ENCODE measurements around the gene NEXMIF. TPM values are rescaled to one million over a fixed set of nuclear protein-coding genes. Genes with fewer than 3 reads are reported as not detected.

The NEXMIF gene
- total and polyA plus RNA-seq, 2 of the 8 experiments (the other 6 are each of a cell fraction or from before 2014, with no cell fraction given) = 0.18 to 0.73 TPM

GRCh38 chrX:74931214-74931613 lies 6.0 kb upstream of the NEXMIF start:
- TF ChIP-seq BACH1 (IDR thresholded peaks at IDR 0.05; ENCODE audit: low read length) (no peak), HDAC2 (IDR thresholded peaks at IDR 0.05; ENCODE audit: borderline replicate concordance in 1 of 2, low read depth in 2 of 2, low read length in 2 of 2) (no peak), TCF12 (IDR thresholded peaks at IDR 0.05; ENCODE audit: low read depth, low read length) (no peak), CTBP2 (IDR thresholded peaks at IDR 0.05; ENCODE audit: borderline replicate concordance, insufficient read depth, insufficient read length, low read length) (no peak), PHF8 (conservative IDR thresholded peaks at IDR 0.05; ENCODE audit: low read depth, low read length) (no peak), RBBP5 (IDR thresholded peaks at IDR 0.05; ENCODE audit: borderline replicate concordance, low read depth, low read length) (no peak), CBX8 (IDR thresholded peaks at IDR 0.05; ENCODE audit: borderline replicate concordance, low read depth, low read length) (no peak), SIX5 (IDR thresholded peaks at IDR 0.05; ENCODE audit: low read depth, low read length) (no peak), MAFK (IDR thresholded peaks at IDR 0.05; ENCODE audit: low read depth, low read length) (no peak), CHD1 (IDR thresholded peaks at IDR 0.05; ENCODE audit: low read depth, low read length) (no peak), ATF3 (IDR thresholded peaks at IDR 0.05; ENCODE audit: insufficient read depth, low read depth, low read length) (no peak), CEBPB (IDR thresholded peaks at IDR 0.05; ENCODE audit: low read depth, low read length) (no peak)
- TF ChIP-seq, protein P1, sequence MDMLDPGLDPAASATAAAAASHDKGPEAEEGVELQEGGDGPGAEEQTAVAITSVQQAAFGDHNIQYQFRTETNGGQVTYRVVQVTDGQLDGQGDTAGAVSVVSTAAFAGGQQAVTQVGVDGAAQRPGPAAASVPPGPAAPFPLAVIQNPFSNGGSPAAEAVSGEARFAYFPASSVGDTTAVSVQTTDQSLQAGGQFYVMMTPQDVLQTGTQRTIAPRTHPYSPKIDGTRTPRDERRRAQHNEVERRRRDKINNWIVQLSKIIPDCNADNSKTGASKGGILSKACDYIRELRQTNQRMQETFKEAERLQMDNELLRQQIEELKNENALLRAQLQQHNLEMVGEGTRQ (IDR thresholded peaks at IDR 0.05; ENCODE audit: low read length) = no peak
- ChIA-PET CTCF (ENCODE audit: partially characterized antibody) (no interaction called here), POLR2A (ENCODE audit: partially characterized antibody) (no interaction called here)
- Histone ChIP-seq H3K27me3 (replicated peaks in 1 of 4; ENCODE audit: control insufficient read depth in 3 of 4, extremely low read depth in 1 of 4, insufficient read depth in 3 of 4, low read length in 3 of 4) (peaks cover 0 to 4% (median 2%) of the 10 kb centered on the region in 4 experiments; a peak in 2 of 7 replicates), H2BK20ac (ENCODE audit: low read length) (no peak overlapping the region), H4K20me1 (replicated peaks in 1 of 2; ENCODE audit: control insufficient read depth in 1 of 2, insufficient read depth in 2 of 2, low read length in 2 of 2) (no peaks in the 10 kb centered on the region), H3K79me1 (ENCODE audit: low read depth, low read length) (no peaks in the 10 kb centered on the region), H3K79me2 (ENCODE audit: control insufficient read depth in 1 of 2, insufficient read depth in 2 of 2, low read length in 2 of 2) (no peaks in the 10 kb centered on the region), H2BK120ac (replicated peaks; ENCODE audit: low read depth, low read length) (no peak overlapping the region), H4K5ac (ENCODE audit: insufficient read length, low read depth, low read length) (no peak overlapping the region), H4K8ac (ENCODE audit: extremely low read depth, insufficient read depth, low read length) (no peak overlapping the region), H3K4me3 (ENCODE audit: extremely low read depth in 1 of 4, insufficient read depth in 2 of 4, low read depth in 3 of 4, low read length in 4 of 4) (no peak overlapping the region), H3K18ac (ENCODE audit: extremely low read depth, low read length) (no peak overlapping the region), H3K14ac (ENCODE audit: insufficient read length) (no peak overlapping the region), H3K4me1 (replicated peaks in 1 of 4; ENCODE audit: control insufficient read depth in 3 of 4, insufficient read depth in 4 of 4, low read length in 3 of 4) (no peaks in the 10 kb centered on the region), H3K23me2 (ENCODE audit: low read depth, low read length) (no peaks in the 10 kb centered on the region), H3K27ac (ENCODE audit: low read depth, low read length) (no peak overlapping the region), H4K91ac (replicated peaks; ENCODE audit: insufficient read length, low read length) (no peak overlapping the region), H3K4ac (replicated peaks; ENCODE audit: insufficient read length, low read depth, low read length) (no peak overlapping the region), H3K4me2 (ENCODE audit: insufficient read depth in 1 of 2, low read depth in 2 of 2, low read length in 2 of 2) (no peak overlapping the region), H3K9me3 (ENCODE audit: insufficient read depth in 2 of 2, low read depth in 1 of 2, low read length in 1 of 2) (no peaks in the 10 kb centered on the region), H3K9ac (replicated peaks in 1 of 4; ENCODE audit: extremely low read depth in 1 of 4, low read depth in 3 of 4, low read length in 3 of 4) (no peak overlapping the region), H2AFZ (ENCODE audit: low read length) (no peak overlapping the region), H3K56ac (replicated peaks; ENCODE audit: insufficient read length, low read depth, low read length) (no peak overlapping the region), H2BK15ac (ENCODE audit: low read length) (no peak overlapping the region), H3K23ac (ENCODE audit: insufficient read length) (no peak overlapping the region), H2BK5ac (ENCODE audit: low read depth, low read length) (no peak overlapping the region), H2AK5ac (ENCODE audit: low read depth, low read length) (no peak overlapping the region), H3K36me3 (ENCODE audit: control insufficient read depth in 2 of 4, insufficient read depth in 4 of 4, low read length in 3 of 4) (no peaks in the 10 kb centered on the region), H2BK12ac (ENCODE audit: low read depth, low read length) (no peak overlapping the region)
- no peak for DNase-seq (ENCODE audit: low read depth in 1 of 2, low spot score in 2 of 2)
- WGBS, 2 experiments (ENCODE audit: extremely low coverage in 1 of 2, insufficient coverage in 1 of 2, insufficient read length in 1 of 2, insufficient replicate concordance in 2 of 2, low coverage in 1 of 2, low lambda C conversion rate in 2 of 2, missing lambda C conversion rate in 1 of 2) = 90% methylated on average over 1 of the region's 2 CpGs; no CpG with 5 or more reads in 1 of the 2 experiments
- FAIRE-seq = no peak
